Posterior cingulate gyrus (tissue), 11 donors: ENCODE measurements around the gene ILK.
A peak's percentile ranks its signal among the peaks of the same experiment; 100 is the strongest.

Experiments used
- DNase-seq, 10 donors: peaks; one replicate each; pipeline versions ENCODE4 v3.0.0 to v3.0.0-alpha.2; 2020 to 2021; ENCODE audit warnings: mixed read lengths in 3 of 10
- intact Hi-C: fragments of 100-400 bp; cut with DNase I; formaldehyde crosslinking; loops from one replicate; pipeline ENCODE4 v1.15.1; 2023

The ILK gene

DNA sequence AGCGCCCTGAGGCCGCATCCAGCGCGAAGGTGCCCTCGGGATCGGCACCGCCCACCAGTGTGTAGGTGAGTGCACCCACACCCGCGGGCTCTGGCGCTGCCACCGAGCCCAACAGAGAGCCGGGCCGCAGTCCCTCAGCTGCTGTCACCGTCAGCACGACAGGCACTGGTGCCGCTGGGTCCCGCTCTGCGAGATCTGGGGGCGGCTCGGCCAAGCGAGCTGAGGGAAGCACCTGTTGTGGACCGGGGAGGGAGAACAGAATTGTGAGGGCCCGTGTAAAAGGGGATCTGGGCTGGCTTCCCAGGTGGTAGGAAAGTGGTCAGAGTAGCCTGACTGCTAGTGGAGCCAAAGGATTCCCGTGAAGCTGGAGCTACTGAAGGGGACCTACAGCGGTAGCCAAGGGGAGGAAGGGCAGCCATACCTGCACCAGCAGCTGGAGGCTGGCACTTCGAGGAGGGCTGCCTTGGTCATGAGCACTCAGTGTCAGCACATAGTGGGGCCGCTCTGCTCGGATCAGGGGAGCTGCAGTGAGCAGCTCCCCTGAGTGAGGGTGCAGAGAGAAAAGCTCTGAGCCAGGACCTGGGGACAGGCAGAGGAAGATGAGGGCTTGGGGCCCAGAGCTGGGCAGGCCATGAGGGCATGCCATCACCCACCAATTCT lies 27.2 kb downstream of the ILK start:
- DNase-seq, result peak in 1 of 10 donors; percentile 87
- intact Hi-C loops, result no loop called here

- intact Hi-C loops, result no loop called here
- DNase-seq, result no peak
Observed at GRCh38 chr11:6631361-6631890, 27.9 kb downstream of the ILK start.

DNA sequence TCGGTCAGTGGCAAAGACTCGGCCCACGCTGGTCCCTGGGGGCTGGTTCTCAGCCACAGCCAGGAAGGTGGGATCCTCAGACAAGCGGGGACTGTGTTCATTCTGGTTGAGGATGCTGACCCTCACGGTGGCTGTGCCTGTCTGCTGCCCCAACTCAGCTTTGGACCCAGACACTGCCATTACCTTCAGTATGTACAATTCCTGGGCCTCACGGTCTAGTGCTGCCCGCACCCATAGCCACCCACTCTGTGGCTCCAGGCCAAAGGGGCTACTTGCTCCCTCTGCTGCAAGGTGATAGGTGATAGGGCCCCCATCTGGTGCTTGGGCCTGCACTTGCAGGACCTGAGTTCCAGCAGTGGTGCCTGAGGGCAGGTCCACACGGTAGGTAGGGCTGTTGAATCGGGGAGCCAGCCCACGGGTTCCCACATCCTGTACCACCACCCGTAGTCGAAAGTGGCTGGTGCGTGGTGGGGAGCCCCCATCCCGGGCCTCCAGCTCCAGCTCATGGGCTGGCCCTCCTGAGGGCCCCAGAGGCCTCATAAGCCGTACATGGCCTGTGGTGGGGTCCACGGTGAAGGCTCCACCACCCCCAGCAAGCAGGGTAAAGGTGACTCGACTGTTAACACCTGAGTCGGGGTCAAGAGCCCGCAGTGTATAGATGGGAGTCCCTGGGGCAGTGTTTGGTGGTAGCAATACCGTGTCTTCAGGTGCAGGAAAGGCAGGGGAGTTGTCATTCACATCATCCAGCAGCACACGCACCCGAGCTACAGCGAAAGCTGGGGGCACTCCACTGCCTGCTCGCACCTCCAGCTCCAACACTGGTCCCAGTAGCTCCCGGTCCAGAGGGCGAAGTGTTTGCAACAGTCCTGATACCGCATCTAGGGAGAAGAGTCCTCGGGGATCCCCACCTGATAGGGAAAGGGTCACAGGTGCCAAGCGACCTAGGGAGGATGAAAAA lies 28.8 kb downstream of the ILK start:
- DNase-seq, result peak in 1 of 10 donors; percentile 77
- intact Hi-C loops, result no loop called here

- intact Hi-C loops, result no loop called here
- DNase-seq, result peak in 2 of 10 donors; percentile 8 to 73
Observed at GRCh38 chr11:6633422-6634408, 30.1 kb downstream of the ILK start.

DNA sequence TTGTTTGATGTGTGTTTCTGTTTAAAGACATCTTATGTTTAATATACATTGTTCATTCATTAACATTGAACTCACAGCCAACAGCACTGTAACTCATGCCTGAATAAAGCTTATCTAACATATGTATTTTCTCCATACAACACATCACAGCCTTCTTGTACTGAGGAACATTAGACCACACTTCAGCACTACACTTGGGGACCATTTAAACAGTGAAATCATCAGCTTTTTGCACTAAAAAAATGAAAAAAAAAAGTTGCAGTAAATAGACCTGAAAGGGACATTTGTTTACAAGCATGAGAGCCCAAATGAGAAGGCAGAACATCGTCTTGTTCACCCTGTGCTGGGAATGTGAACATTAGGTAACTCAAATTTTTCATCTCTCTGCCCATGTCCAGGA lies 31.0 kb downstream of the ILK start:
- DNase-seq, result no peak
- intact Hi-C loops, result no loop called here

DNA sequence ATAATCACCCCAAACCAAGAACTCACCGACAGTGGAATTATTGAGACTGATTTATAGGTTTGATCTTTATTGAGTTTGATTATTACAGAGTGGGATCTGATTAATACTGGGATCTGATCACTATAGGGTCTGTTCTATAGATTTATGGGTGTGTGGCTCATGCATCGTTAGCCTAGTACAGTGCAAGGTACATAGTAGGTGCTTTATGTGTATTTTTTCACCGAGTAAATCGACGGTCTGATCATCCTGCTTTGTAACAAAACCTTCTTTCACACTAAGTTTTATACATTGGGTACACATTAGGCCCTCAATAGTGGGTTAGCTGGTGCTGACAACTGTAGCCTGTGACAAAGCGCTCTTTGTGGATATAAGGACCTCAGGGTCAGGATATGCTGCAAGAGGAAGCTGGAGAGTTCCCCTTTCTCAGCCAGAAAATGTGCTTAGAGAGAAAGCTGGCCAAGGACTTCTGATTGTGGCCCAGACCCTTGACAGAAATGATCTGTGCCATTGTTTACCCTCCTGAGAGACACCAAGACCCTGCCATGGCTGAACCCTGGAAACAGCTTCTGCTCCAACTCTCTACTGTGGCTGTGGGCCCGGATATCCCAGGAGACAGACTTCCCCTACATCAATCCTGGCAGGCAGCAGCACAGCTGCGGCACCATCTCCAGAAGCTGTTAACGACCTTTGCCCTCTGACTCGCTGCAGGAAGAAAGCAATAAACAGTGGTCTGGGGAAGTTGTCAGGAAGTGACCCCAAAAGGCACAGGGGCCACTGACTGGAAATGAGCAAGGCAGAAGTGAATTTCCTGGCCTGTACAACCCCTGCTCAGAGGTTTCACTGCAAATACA lies 31.7 kb downstream of the ILK start:
- intact Hi-C loops, result no loop called here
- peak in 5 of 10 donors; percentile 45 to 92 (median 59) for DNase-seq

DNA sequence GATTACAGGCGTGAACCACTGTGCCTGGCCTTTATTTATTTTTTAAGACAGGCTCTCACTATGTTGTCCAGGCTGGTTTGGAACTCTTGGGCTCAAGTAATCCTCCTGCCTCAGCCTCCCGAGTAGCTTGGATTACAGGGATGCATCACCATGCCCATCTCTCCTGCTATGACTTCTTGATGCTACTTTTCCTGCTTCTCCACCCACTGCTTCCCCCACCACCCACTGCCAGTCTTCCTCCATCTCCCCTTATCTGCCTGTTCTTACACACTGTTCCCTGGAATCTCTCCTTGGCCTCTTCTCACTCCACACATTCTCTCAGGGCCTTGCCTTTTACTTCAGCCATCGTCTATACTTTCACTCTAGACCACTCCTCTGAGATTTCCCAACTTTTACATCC lies 32.9 kb downstream of the ILK start:
- intact Hi-C loops, result no loop called here
- no peak for DNase-seq

DNA sequence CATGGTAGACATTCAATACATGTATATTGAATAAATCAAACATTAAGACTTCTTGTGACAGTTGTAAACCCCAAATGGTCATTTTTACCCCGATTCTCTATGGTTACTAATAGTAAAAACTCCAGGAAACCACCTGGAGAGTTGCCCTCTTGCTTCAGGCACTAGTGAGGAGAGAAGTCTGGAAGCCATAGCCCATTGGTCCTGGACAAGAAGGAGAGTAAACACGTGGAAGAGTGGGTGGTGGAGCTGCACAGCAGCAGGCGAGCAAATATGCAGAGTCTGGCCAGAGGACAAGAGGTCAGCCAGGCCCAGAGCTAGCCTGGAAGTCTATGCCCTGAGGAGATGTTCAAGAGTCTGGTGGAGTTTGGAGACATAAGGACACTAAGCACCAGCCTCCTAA lies 34.3 kb downstream of the ILK start:
- intact Hi-C loops, result no loop called here
- no peak for DNase-seq

GRCh38 chr11:6638429-6638828 lies 34.9 kb downstream of the ILK start:
- no peak for DNase-seq
- intact Hi-C loops, result no loop called here

DNA sequence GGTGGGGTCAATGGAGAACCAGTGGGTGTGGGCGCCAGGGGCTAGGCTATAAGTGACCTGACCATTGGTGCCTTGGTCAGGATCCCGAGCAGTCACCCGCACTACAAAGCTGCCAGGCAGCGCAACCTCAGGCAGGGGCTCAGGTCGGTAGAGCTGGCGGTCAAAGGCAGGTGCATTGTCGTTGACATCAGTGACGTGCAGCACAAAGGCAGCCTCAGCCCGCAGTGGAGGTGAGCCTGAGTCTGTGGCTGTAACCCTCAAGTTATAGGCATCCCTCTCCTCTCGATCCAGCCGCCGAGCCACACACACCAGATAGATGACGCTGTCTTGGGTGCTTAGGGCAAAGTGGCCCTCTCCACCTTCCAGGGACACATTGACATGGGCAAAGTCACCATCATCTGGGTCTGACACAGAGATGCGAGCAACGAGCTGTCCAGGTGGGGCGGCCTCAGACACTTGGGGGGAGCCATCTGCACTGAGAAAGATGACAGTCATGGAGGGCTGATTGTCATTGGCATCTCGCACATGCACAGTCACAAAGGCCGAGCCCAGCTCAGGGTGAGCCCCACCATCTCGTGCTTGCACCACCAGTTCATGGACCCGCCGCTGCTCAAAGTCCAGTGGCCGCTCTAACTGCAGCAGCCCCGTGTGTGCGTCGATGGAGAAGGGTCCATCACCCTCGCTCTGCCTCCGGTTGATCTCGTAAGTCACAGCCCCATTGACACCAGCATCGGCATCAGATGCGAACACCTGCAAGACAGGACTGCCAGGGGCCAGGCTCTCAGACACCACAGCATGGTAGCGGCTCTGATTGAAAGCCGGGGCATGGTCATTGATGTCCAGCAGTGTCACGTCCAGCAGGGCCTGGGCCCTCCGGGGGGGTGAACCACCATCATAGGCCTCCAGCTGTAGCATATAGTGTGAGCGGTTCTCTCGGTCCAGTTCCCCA lies 36.7 kb downstream of the ILK start:
- no peak for DNase-seq

GRCh38 chr11:6640985-6641701 lies 37.6 kb downstream of the ILK start:
- DNase-seq, result peak in 8 of 10 donors; percentile 36 to 94 (median 74)

More for the DNA sequence above, 36.7 kb downstream of the ILK start:
- intact Hi-C loops, result no loop called here

DNA sequence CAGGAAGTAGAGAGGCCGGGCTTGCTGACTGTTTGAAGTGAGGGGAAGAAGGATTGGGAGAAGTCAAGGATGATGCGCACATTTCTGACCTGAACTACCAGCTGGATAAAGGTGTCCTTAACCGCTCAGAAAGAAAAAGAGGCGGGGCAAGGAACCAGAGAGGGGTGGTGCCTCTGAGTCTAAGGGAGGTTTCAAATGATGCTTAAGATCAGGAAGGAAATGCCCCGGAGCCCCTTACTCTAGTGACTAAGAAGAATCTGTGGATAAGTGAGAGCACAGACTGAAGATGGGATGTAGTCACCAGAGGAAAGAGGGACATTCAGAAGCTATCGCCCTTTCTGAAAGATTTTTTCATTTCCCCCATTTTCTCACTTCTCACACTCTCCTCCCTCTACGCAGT lies 39.4 kb downstream of the ILK start:
- no peak for DNase-seq
- intact Hi-C loops, result no loop called here

More at GRCh38 chr11:6640985-6641701, 37.6 kb downstream of the ILK start:
- intact Hi-C loops, result no loop called here

- DNase-seq, result peak in 1 of 10 donors; percentile 75
- intact Hi-C loops, result no loop called here
Observed at GRCh38 chr11:6646071-6646470, 42.5 kb downstream of the ILK start.

GRCh38 chr11:6646576-6646917 lies 43.0 kb downstream of the ILK start:
- DNase-seq, result no peak
- intact Hi-C loops, result no loop called here

- peak in 1 of 10 donors; percentile 74 for DNase-seq
- intact Hi-C loops, result no loop called here
Observed at GRCh38 chr11:6646918-6647679, 43.5 kb downstream of the ILK start.

DNA sequence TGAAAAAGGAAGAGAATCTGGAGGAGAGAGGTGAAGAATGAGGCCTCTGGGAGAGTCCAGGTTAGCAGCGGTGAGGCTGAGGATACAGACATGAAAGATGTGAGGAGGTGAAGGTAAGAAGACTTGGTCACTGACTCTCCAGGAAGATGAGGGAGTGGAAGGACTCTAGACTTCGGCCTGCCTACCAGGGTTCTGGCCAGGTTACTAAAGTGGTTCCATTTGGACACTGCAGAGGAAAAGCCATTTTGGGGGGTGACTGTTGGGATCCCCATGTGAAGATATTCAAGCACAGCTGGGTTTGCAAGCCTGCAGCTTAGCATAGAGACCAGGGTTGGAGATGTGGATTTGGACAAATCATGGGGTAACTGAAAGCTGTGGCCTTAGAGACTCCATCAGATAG lies 44.3 kb downstream of the ILK start:
- DNase-seq, result no peak
- intact Hi-C loops, result no loop called here

DNA sequence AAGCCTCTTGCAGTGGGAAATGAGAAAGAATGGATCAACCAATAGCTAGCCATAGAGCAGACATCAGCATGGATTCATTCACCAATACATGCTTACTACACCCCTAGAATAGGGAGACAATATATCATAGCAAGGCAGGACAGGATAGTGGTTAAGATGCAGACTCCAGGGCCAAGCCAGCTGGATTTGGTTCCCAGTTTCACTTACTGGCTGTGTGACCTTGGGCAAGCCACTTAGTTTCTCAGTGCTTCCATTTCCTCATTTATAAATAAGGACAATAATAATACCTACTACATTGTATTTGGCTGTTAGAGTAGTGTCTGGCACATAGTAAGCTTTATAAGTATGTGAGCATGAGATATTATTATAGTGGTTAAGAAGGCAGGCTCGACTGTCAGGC lies 44.9 kb downstream of the ILK start:
- DNase-seq, result no peak
- intact Hi-C loops, result no loop called here
